Suppressor macrophage (primary cell): ENCODE measurements around the gene TMEM178B.
"Not testable (repeated sequence)": the region's sequence is repeated elsewhere in the genome, so short reads cannot be mapped to it uniquely, and the experiment has no call there.

Source experiments
- DNase-seq, 4 experiments: peaks; one replicate each; pipeline ENCODE4 v3.0.0-alpha.2; 2020 to 2022

TMEM178B gene

GRCh38 chr7:141397236-141398163 lies 323.6 kb downstream of the TMEM178B start:
- no peak for DNase-seq

DNA sequence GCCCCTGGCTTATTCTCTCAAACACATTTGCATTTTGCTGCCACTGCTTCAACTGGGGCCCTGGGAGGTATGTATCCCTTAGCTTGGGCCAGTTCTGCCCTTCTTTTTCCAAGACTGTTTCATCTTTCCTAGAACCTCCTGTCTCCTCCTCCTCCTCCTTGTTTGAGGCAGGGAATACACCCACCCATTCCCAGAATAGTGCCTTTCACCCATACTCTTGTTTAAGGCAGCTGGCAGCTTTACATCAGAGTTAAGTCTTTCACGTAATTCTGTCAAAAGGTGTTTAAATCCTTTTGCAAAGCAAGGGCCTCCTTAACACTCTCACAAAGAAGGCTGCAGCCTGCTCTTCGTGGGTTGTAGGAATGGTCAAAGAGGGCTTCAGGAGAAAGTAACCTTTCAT lies 326.5 kb downstream of the TMEM178B start:
- DNase-seq: no peak

- no peak for DNase-seq
These were observed 328.6 kb downstream of the TMEM178B start for GRCh38 chr7:141402277-141402996.

GRCh38 chr7:141403846-141404245 lies 330.0 kb downstream of the TMEM178B start:
- DNase-seq: not testable (repeated sequence)

DNA sequence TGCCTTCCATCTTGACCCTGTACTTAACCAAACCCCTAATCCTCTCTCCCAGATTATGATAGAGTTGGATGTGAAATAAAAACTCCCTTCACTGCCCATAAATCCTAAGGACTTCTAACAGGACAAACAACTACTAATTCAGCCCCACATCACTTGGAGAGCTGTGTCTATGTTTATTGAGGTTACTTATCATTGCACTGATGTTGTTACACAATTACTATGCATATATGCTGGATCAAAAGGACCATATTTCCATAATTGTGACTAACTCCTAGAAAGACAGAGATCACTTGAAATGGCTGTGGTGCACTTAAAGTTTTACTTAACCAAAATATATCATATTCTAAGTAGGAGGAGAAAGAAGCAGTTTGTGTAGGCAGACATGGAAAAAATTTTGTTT lies 332.5 kb downstream of the TMEM178B start:
- no peak for DNase-seq

DNA sequence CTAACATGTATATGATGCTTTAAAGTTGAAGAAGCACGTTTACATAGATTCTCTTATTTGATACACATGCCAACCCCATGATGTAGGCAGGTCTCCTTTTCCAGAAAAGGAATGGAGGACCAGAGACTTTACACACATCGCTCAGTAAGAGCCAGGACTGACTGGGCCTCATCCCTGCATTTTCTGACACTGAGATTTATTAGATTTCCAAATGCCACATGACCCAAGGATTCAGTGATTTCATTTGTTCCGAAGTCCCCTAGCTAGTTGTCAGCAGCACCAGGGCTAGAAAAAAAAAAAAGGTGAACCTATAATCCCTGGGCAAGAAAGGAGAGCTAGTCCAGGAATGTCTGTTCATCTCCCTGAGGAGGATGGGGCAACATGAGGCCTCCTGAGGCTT lies 334.0 kb downstream of the TMEM178B start:
- DNase-seq: no peak

DNA sequence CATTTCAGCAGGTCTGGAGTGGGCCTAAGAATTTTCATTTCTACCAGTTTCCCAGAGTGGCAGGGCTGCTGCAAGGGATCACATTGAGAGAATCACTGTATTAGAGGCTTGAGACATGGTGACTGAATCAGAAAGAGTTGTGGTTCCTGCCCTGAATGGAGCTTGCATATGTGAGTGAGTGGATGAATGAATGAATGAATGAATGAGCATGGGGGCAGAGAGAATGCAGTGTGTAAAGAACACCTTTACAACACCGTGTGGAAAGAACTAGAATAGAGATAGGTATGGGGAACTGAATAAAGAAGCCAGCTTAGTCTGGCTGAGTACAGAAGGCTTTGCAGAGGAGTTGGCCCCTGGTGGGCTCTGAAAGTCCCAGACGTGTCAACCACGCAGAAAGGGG lies 334.6 kb downstream of the TMEM178B start:
- DNase-seq: no peak

GRCh38 chr7:141409219-141409618 lies 335.4 kb downstream of the TMEM178B start:
- no peak for DNase-seq

- DNase-seq: no peak
These were observed 336.0 kb downstream of the TMEM178B start for GRCh38 chr7:141409801-141410329.

DNA sequence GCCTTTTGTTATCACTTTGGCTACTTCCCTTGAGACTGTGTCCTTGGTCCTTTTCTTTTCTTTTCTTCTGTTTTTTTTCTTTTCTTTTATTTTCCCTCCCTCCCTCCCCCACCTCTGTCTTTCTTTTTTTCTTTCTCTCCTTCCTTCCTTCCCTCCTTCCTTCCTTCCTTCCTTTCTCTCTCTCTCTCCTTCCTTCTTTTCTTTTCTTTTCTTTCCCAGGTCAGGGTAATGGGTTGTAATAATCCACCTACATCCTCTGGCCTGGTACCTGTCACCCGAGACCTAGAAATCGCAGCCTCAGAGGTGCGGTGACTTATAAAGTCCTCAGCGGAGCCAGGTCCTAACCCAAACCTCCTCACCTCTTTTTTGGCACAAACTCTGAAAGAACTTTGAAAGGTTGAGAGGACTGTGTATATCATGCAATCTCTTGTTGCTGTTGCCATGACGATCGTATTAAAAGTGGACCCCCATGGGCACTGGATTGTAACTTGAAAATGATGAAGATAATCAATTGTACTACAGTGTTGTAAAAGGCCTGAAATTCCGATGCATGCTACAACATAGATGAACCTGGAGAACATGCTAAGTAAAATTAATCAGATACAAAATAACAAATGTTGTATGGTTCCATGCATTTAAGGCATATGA lies 336.6 kb downstream of the TMEM178B start:
- no peak for DNase-seq

DNA sequence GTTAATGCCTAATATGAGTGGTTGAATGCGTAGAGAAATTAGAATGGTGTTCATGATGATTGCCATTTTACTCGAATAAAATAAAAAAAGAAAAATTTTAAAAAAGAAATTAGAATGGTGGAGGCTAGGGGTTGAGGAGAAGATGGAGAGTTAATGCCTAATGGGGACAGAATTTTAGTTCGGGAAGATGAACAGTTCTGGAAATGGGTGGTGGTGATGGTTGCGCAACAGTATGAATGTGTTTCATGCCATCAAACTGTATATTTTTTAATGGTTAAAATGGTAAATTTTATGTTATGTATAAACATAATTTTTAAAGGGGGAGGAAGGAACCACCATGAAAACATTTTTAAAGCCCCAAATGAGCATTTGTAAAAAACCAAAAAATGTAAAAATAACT lies 337.3 kb downstream of the TMEM178B start:
- no peak for DNase-seq

DNA sequence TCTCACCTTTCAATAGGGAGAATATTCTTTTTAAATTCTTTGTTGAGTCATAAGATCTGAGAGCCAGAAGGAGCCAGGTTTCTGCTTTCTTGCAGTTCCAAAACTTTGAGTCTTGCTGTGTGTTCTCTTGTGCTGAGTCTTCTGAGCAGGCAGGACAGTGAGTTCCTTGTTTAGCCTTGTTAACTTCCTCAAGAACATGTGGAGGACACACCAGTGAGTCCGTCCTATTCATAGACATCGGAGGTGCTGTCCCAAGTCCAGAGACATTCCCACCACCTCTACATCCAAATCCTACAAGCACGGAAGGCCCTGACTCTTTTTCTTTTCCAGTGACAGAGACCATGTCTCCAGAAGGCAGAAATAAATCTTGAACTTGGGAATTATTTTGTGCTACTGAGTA lies 342.1 kb downstream of the TMEM178B start:
- peak in 1 of 4 experiments; percentile 2 for DNase-seq

GRCh38 chr7:141416650-141417270 lies 342.9 kb downstream of the TMEM178B start:
- DNase-seq: no peak

DNA sequence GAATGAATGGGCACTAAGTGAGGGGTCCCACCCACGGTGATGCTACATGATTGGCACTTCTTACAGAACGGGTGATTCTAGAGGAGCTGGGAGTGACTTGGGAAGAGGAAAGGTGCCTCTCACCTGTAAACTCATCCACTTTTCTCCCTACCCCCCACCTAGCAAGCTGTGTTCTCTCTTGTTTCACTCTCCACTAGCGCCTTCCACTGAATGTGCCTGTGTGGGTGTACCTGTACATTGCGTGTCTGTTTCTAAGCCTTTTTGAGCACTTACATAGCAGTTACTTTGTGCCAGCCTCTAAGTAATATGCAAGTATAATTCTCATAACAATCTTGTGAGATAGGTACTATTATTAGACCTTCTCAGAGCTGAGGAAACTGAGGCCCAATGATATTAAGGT lies 343.6 kb downstream of the TMEM178B start:
- DNase-seq: no peak

GRCh38 chr7:141418066-141418465 lies 344.2 kb downstream of the TMEM178B start:
- peak; percentile 2 to 40 (median 21) for DNase-seq

- no peak for DNase-seq
These were observed 347.4 kb downstream of the TMEM178B start for GRCh38 chr7:141421306-141421705.

DNA sequence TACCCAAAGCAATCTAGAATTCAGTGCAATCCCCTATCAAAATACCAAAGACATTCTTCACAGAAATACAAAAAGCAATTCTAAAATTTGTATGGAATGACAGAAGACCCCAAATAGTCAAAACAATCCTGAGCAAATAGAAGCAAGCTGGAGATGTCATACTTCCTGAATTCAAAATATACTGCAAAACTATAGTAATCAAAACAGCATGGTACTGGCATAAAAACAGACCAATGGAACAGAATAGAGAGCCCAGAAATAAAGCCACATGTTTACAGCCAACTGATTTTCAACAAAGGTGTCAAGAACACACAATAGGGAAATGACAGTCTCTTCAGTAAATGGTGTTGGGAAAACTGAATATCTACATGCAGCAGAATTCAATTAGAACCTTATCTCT lies 353.3 kb downstream of the TMEM178B start:
- no peak for DNase-seq

- DNase-seq: no peak
These were observed 356.7 kb downstream of the TMEM178B start for GRCh38 chr7:141430455-141431139.

DNA sequence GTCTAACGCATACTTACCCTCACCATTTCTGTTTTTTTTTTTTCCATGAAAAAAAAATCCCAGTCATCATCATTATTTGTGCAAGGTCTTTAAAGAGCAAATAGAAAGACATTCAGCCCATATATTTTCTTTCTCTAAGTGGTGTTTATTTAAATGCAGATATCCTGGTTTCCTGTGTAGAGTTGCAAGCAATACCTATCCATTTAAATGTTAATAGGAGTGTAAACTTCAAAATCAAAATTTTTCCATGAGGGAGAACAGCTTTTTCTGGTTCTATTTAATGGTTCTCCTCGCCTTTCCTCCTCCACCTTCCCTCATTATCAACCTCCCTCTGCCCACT lies 357.2 kb downstream of the TMEM178B start:
- no peak for DNase-seq

DNA sequence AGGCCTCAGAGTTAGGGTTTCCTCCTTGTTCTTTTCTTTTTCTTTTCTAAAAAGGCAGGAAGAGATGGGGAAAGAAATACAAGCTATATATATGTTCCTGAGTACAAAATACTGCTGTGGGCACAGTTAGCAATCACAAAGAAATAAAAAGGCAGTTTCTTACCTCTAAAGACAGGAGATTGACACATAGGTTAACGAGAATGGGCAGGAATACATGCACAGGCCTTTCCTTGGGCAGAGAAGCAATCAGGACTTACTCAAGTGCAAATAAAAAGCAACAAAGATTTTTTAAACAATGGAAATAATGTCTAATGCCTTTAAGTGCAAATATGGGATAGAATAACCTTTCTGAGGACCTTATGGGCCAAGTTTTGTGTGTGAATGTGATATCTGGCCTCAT lies 357.8 kb downstream of the TMEM178B start:
- DNase-seq: no peak

- no peak for DNase-seq
These were observed 359.8 kb downstream of the TMEM178B start for GRCh38 chr7:141433698-141434097.

GRCh38 chr7:141436139-141436538 lies 362.3 kb downstream of the TMEM178B start:
- DNase-seq: no peak
